Psoas muscle (tissue), 8 donors: ENCODE results near the gene HS3ST4. TPM values are rescaled to one million over a fixed set of nuclear protein-coding genes. Genes with fewer than 3 reads are reported as not detected.

ENCODE experiments used
- ATAC-seq, 4 donors: fragments of 200-7000 bp; cut with Tn5 transposase; one replicate each; pipeline ENCODE4 v1.9.1; 2020; ENCODE audit warnings: moderate library complexity in 3 of 4, mild to moderate bottlenecking in 2 of 4
- DNase-seq, 2 donors: peaks; one replicate each; pipeline ENCODE4 v3.0.0-alpha.2; 2020
- H3K27ac ChIP-seq: fragments of 200-600 bp; one replicate; pipeline ENCODE4 v1.8.0; 2022
- H3K27me3 ChIP-seq, 3 donors: fragments of 200-600 bp in 1 of 3; one replicate each; pipeline versions ENCODE4 v1.6.1 to v1.8.0; 2013 to 2022; ENCODE audit warnings: low read length in 2 of 3, mild to moderate bottlenecking in 2 of 3, moderate library complexity in 1 of 3; ENCODE audit not compliant: insufficient read depth in 3 of 3
- H3K36me3 ChIP-seq, 2 donors: fragments of 200-600 bp in 1 of 2; one replicate each; pipeline versions ENCODE4 v1.6.1 to v1.8.0; 2013 to 2022; ENCODE audit warnings: low read depth in 1 of 2, mild to moderate bottlenecking in 1 of 2, moderate library complexity in 1 of 2; ENCODE audit not compliant: insufficient read depth in 1 of 2
- H3K4me1 ChIP-seq: fragments of 200-600 bp; one replicate; pipeline ENCODE4 v1.8.0; 2022
- H3K4me3 ChIP-seq: fragments of 200-600 bp; one replicate; pipeline ENCODE4 v1.8.0; 2022; ENCODE audit warnings: mild to moderate bottlenecking
- H3K9me3 ChIP-seq: fragments of 200-600 bp; one replicate; pipeline ENCODE4 v1.8.0; 2022
- WGBS, 3 donors: extraction: QIAGEN DNeasy Blood & Tissue Kit; methylation state at CpG; one replicate each; pipeline versions ENCODE4 v1.1.6 to v1.1.7; 2013; 5-methylcytosine and 5-hydroxymethylcytosine counted together
- intact Hi-C, 2 donors: fragments of 100-400 bp; cut with DNase I; formaldehyde crosslinking; loops; one replicate each; pipeline versions ENCODE4 v1.11.0 to v1.14.2; 2022
- polyA plus RNA-seq, 3 donors: library from polyadenylated mRNA; stranded (reverse); fragments of 200-250 nt; gene quantifications; one replicate each; pipeline ENCODE4 v1.2.3, GENCODE V29; 2013
- total RNA-seq, 4 donors: library from RNA; stranded (reverse); fragmentation: NEBNext Ultra II Directional in 2 of 4; extraction: Animal tissue kit (Norgen Biotek cat#: 25700) in 2 of 4; gene quantifications; one replicate each; pipeline versions ENCODE4 v1.2.1 to v1.2.4, GENCODE V29; 2021 to 2023
- TF ChIP-seq, protein P1 (sequence below): fragments of 200-600 bp; IDR thresholded peaks from one replicate; pipeline ENCODE4 v1.8.0; 2022; ENCODE audit warnings: antibody characterized with exemption
- donor health status: healthy with polysubstance abuse.
- donor health status: DM: no; HTN: no; CAD: no; lungs with moderate emphysema.
- donor health status: Bipolar disorder and iron deficiency.
- donor health status: healthy.
- donor health status: DM: yes; HTN: yes; CAD: no.
- donor health status: DM: no; HTN: no; CAD: no.
- donor health status: DM: no; HTN: no; CAD: no.
- donor health status: DM: yes; HTN: yes; CAD: no.

Gene HS3ST4
- total and polyA plus RNA-seq, 7 donors = 0.01 TPM; not detected in 6

DNA sequence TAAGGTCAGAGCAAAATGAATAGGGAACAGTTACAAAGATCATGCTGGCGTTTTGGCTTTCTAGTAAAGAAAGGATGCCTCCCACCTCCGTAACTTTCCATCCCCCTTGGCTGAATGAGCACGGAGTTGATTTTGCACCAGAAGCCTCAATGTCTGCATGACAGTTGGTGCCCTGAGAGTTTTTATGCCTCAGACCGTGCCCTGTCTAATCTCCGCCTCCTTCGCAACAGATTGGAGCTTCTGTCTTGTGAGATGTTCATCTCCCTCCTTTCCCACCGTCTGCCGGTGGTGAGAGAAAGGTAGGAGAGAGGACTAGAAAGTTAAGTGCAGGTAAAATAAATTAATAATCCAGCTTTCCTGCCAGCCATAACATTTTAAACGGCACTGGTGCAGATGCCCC lies 1.9 kb downstream of the HS3ST4 start:
- ATAC-seq (no peak), DNase-seq (no peak)
- 4 to 12% (median 8%) methylated on average over 9 of the region's 9 CpGs for WGBS, 3 donors
- H3K9me3 ChIP-seq = no peaks in the 10 kb centered on the region
- intact Hi-C loops = no loop called here
- TF ChIP-seq, protein P1, sequence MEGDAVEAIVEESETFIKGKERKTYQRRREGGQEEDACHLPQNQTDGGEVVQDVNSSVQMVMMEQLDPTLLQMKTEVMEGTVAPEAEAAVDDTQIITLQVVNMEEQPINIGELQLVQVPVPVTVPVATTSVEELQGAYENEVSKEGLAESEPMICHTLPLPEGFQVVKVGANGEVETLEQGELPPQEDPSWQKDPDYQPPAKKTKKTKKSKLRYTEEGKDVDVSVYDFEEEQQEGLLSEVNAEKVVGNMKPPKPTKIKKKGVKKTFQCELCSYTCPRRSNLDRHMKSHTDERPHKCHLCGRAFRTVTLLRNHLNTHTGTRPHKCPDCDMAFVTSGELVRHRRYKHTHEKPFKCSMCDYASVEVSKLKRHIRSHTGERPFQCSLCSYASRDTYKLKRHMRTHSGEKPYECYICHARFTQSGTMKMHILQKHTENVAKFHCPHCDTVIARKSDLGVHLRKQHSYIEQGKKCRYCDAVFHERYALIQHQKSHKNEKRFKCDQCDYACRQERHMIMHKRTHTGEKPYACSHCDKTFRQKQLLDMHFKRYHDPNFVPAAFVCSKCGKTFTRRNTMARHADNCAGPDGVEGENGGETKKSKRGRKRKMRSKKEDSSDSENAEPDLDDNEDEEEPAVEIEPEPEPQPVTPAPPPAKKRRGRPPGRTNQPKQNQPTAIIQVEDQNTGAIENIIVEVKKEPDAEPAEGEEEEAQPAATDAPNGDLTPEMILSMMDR = no peak
- no peaks in the 10 kb centered on the region for H3K36me3 ChIP-seq
- H3K4me1 ChIP-seq = no peaks in the 10 kb centered on the region
- no peak overlapping the region for H3K4me3 ChIP-seq
- no peak overlapping the region for H3K27ac ChIP-seq
- H3K27me3 ChIP-seq = peaks cover 4 to 74% (median 13%) of the 10 kb centered on the region in 3 donors

- Histone ChIP-seq H3K4me1 (no peaks in the 10 kb centered on the region), H3K36me3 (no peaks in the 10 kb centered on the region), H3K4me3 (no peak overlapping the region), H3K27ac (no peak overlapping the region), H3K9me3 (no peaks in the 10 kb centered on the region), H3K27me3 (peaks cover 0 to 28% (median 2%) of the 10 kb centered on the region in 3 donors)
- TF ChIP-seq, protein P1 = no peak
- DNase-seq (no peak), ATAC-seq (no peak)
- WGBS, 3 donors = 73 to 81% (median 78%) methylated on average over 7 of the region's 7 CpGs
- intact Hi-C loops = no loop called here
Measured at GRCh38 chr16:25699069-25699468, 7.3 kb downstream of the HS3ST4 start.

DNA sequence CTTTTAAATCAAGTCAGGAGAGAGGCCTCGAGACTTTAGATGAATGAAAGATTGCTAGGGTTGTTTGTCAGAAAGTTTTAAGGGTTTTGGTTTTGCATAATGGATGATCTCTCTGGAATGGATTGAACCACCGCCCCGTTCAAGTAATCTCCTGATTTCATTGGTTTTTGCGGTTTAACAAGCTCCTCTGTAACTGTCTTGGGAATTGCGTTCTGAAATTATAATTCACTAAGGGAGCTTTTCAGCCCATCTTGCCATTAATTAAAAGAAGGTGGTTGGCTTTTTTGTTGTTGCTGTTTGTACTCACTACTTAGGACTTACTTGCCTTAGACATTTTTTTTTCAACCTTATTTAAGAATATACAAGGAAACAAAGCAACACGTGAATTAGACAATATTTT lies 8.8 kb downstream of the HS3ST4 start:
- intact Hi-C loops = no loop called here
- H3K27me3 ChIP-seq = peaks cover 0 to 13% (median 0%) of the 10 kb centered on the region in 3 donors

GRCh38 chr16:25707553-25707952 lies 15.8 kb downstream of the HS3ST4 start:
- TF ChIP-seq, protein P1 = no peak
- intact Hi-C loops = no loop called here
- Histone ChIP-seq H3K4me3 (no peak overlapping the region), H3K9me3 (no peaks in the 10 kb centered on the region), H3K36me3 (no peaks in the 10 kb centered on the region), H3K4me1 (no peaks in the 10 kb centered on the region), H3K27me3 (no peaks in the 10 kb centered on the region), H3K27ac (no peak overlapping the region)
- DNase-seq (no peak), ATAC-seq (no peak)
- WGBS, 3 donors = 75% methylated on average over 1 of the region's 1 CpG

More for the DNA sequence above, 8.8 kb downstream of the HS3ST4 start:
- ATAC-seq = no peak
- Histone ChIP-seq H3K36me3 (no peaks in the 10 kb centered on the region), H3K4me1 (no peaks in the 10 kb centered on the region), H3K27ac (no peak overlapping the region), H3K9me3 (no peaks in the 10 kb centered on the region), H3K4me3 (no peak overlapping the region)
- DNase-seq = no peak
- WGBS, 3 donors = 73 to 80% (median 75%) methylated on average over 6 of the region's 6 CpGs
- TF ChIP-seq, protein P1 = no peak

- 38 to 46% (median 40%) methylated on average over 3 of the region's 3 CpGs for WGBS, 3 donors
- intact Hi-C loops = no loop called here
- TF ChIP-seq, protein P1 = no peak
- Histone ChIP-seq H3K36me3 (no peaks in the 10 kb centered on the region), H3K9me3 (no peaks in the 10 kb centered on the region), H3K4me3 (no peak overlapping the region), H3K27ac (no peak overlapping the region), H3K4me1 (no peaks in the 10 kb centered on the region), H3K27me3 (no peaks in the 10 kb centered on the region)
- DNase-seq = no peak
- no peak for ATAC-seq
Measured at GRCh38 chr16:25707982-25708583, 16.3 kb downstream of the HS3ST4 start.
